DND-41 (cell line): ENCODE data around the gene ACER3.

ENCODE experiments used
- EZH2 ChIP-seq: IDR thresholded peaks from 3 replicates; pipeline ENCODE4 v1.6.1; 2012; ENCODE audit warnings: borderline replicate concordance, low read depth, mild to moderate bottlenecking, moderate library complexity, low read length, inconsistent platforms; ENCODE audit not compliant: severe bottlenecking
- TF ChIP-seq, protein P1 (sequence below): IDR thresholded peaks from 2 replicates; pipeline ENCODE4 v1.5.1; 2012; ENCODE audit warnings: borderline replicate concordance, low read length, moderate library complexity, mild to moderate bottlenecking; ENCODE audit not compliant: poor library complexity, severe bottlenecking; ENCODE audit errors: extremely low read depth

DNA sequence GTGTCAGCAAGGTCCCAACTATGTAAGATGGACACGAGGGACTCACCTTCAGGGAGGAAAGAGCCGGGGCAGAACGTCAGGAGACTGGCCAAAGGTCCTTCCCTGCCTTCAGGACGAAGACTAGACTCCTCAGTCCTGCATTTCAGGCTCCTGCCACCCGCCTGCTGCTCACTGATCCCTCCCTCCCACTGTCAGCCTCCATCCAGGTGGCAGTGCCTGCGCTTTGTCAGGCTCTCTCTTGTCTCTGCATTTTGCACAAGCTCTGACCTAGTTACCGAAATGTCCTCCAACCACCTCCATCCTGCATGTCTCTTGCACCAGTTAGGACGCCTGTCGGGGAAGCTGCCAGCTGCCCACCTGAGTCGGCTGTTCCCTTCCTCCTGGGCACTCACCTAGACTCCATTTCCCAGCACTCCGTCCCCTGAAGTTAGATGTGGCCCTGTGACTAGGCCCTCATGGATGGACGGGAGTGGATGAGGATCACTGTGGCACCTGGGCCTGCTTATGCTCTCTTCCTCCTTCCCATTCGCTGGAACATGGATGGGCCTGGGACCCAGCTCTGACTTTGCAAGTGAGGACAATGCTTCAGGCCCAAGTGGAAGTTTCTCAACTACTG is 181.5 kb downstream of the ACER3 start:
- TF ChIP-seq, protein P1, sequence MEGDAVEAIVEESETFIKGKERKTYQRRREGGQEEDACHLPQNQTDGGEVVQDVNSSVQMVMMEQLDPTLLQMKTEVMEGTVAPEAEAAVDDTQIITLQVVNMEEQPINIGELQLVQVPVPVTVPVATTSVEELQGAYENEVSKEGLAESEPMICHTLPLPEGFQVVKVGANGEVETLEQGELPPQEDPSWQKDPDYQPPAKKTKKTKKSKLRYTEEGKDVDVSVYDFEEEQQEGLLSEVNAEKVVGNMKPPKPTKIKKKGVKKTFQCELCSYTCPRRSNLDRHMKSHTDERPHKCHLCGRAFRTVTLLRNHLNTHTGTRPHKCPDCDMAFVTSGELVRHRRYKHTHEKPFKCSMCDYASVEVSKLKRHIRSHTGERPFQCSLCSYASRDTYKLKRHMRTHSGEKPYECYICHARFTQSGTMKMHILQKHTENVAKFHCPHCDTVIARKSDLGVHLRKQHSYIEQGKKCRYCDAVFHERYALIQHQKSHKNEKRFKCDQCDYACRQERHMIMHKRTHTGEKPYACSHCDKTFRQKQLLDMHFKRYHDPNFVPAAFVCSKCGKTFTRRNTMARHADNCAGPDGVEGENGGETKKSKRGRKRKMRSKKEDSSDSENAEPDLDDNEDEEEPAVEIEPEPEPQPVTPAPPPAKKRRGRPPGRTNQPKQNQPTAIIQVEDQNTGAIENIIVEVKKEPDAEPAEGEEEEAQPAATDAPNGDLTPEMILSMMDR: no peak
- no peak for TF ChIP-seq EZH2
